HepG2 (cell line): ENCODE data around the gene TATDN2. TPM values are rescaled to one million over a fixed set of nuclear protein-coding genes. Genes with fewer than 3 reads are reported as not detected.

Experiments
- ATAC-seq: fragments of 200-7000 bp; cut with Tn5 transposase; 3 replicates; pipeline ENCODE4 v1.9.1; 2020; ENCODE audit warnings: mild to moderate bottlenecking, moderate library complexity
- BruUV-seq: library from RNA; stranded (reverse); fragments of 400-500 nt; replicated peaks from 2 replicates; lab custom pipeline; 2021; lab: Mats Ljungman, UMichigan
- CTCF ChIA-PET: fragments of 300-600 bp; formaldehyde crosslinking; extraction: SDS; loops from one replicate; lab custom pipeline; 2021; ENCODE audit warnings: low total read pairs, inconsistent platforms, low intra/inter-chr PET ratio; lab: Yijun Ruan, JAX
- POLR2A ChIA-PET: fragments of 350-600 bp; sonication (Branson Sonifier 250); formaldehyde crosslinking; loops from one replicate; lab custom pipeline; 2020; ENCODE audit warnings: antibody characterized with exemption, inconsistent platforms; lab: Yijun Ruan, JAX
- DNase-seq: peaks from one replicate; pipeline ENCODE4 v3.0.0-alpha.2; 2015; ENCODE audit warnings: low spot score
- FAIRE-seq: peaks from 3 replicates; lab custom pipeline; 2011; peaks lifted over from hg19 to GRCh38; lab: Jason Lieb, UNC
- H2AFZ ChIP-seq: one replicate; pipeline ENCODE4 v1.6.1; 2011; ENCODE audit warnings: low read length, inconsistent platforms
- H3K27ac ChIP-seq: fragments of 300-600 bp; 3 replicates; pipeline ENCODE4 v1.8.0; 2011; ENCODE audit warnings: mixed run types, mild to moderate bottlenecking, mixed read lengths, low read length, inconsistent platforms; ENCODE audit not compliant: insufficient read depth; ENCODE audit errors: extremely low read length
- H3K27me3 ChIP-seq, 2 experiments: fragments of 200-600 bp in 1 of 2; 2 replicates in 1 of 2; 3 replicates in 1 of 2; pipeline versions ENCODE4 v1.6.0 to v1.8.0; 2011; ENCODE audit warnings: low read length in 2 of 2, mild to moderate bottlenecking in 2 of 2, moderate library complexity in 2 of 2, inconsistent platforms in 1 of 2; ENCODE audit not compliant: insufficient read depth in 2 of 2, control insufficient read depth in 1 of 2
- H3K36me3 ChIP-seq, 2 experiments: fragments of 200-600 bp in 1 of 2; replicated peaks in 1 of 2; 2 replicates in 1 of 2; 3 replicates in 1 of 2; pipeline versions ENCODE4 v1.5.1 to v1.8.0; 2011; ENCODE audit warnings: low read length in 2 of 2, inconsistent platforms in 1 of 2; ENCODE audit not compliant: insufficient read depth in 2 of 2, control insufficient read depth in 1 of 2
- H3K4me1 ChIP-seq: 2 replicates; pipeline ENCODE4 v1.5.1; 2012; ENCODE audit warnings: low read length, inconsistent platforms; ENCODE audit not compliant: insufficient read depth
- H3K4me2 ChIP-seq: 2 replicates; pipeline ENCODE4 v1.6.0; 2011; ENCODE audit warnings: low read depth, low read length, inconsistent platforms
- H3K4me3 ChIP-seq, 3 experiments: fragments of 200-600 bp in 1 of 3; sonication (generic), shearing (Covaris generic) in 1 of 3; replicated peaks in 1 of 3; 2 replicates each; pipeline ENCODE4 v1.5.1; 2011 to 2016; ENCODE audit warnings: low read length in 3 of 3, inconsistent platforms in 2 of 3, low read depth in 2 of 3, mild to moderate bottlenecking in 2 of 3, control low read depth in 1 of 3, mixed read lengths in 1 of 3; ENCODE audit not compliant: insufficient read depth in 1 of 3
- H3K79me2 ChIP-seq: one replicate; pipeline ENCODE4 v1.6.1; 2011; ENCODE audit warnings: low read length, inconsistent platforms; ENCODE audit not compliant: insufficient read depth
- H3K9ac ChIP-seq: 2 replicates; pipeline ENCODE4 v1.6.0; 2011; ENCODE audit warnings: mild to moderate bottlenecking, low read depth, low read length, inconsistent platforms; ENCODE audit not compliant: insufficient read depth
- H3K9me3 ChIP-seq: 2 replicates; pipeline ENCODE4 v1.5.1; 2012; ENCODE audit warnings: mild to moderate bottlenecking, low read length
- H4K20me1 ChIP-seq: 2 replicates; pipeline ENCODE4 v1.6.0; 2011; ENCODE audit warnings: inconsistent platforms, mild to moderate bottlenecking, low read length, moderate library complexity; ENCODE audit not compliant: insufficient read depth
- GABPB1 ChIP-seq: IDR thresholded peaks from 2 replicates; pipeline ENCODE4 v1.6.1; 2016; ENCODE audit warnings: mild to moderate bottlenecking, missing genetic modification reagents, moderate library complexity, missing compliant biosample characterization
- TOE1 ChIP-seq: sonication (generic); formaldehyde crosslinking; IDR thresholded peaks from 2 replicates; pipeline ENCODE4 v1.4.0; 2020; ENCODE audit warnings: mild to moderate bottlenecking, missing genetic modification reagents
- ZFP36L1 ChIP-seq: sonication (generic); formaldehyde crosslinking; IDR thresholded peaks from 2 replicates; pipeline ENCODE4 v1.8.0; 2022; ENCODE audit warnings: mild to moderate bottlenecking, missing genetic modification reagents, moderate library complexity
- ZMYM3 ChIP-seq: sonication (generic); formaldehyde crosslinking; IDR thresholded peaks from 2 replicates; pipeline ENCODE4 v1.5.1; 2020; ENCODE audit warnings: mild to moderate bottlenecking, missing genetic modification reagents
- ZNF446 ChIP-seq: sonication (generic); formaldehyde crosslinking; IDR thresholded peaks from 2 replicates; pipeline ENCODE4 v1.5.0; 2020; ENCODE audit warnings: mild to moderate bottlenecking, missing genetic modification reagents
- ZNF451 ChIP-seq: sonication (generic); formaldehyde crosslinking; IDR thresholded peaks from 2 replicates; pipeline ENCODE4 v1.5.0; 2020; ENCODE audit warnings: mild to moderate bottlenecking, missing genetic modification reagents
- WGBS: methylation state at CpG from one replicate; pipeline ENCODE4 v1.1.6; 2017; ENCODE audit warnings: low lambda C conversion rate; 5-methylcytosine and 5-hydroxymethylcytosine counted together
- in situ Hi-C: cut with HindIII; loops from 2 replicates; pipeline ENCODE4 v1.10.0; 2017; ENCODE audit warnings: low pct_unique_long_range_greater_than_20kb; ENCODE audit not compliant: extremely low pct_ligation_motif_present
- intact Hi-C: fragments of 100-400 bp; cut with micrococcal nuclease; formaldehyde crosslinking; loops from one replicate; pipeline ENCODE4 v1.10.0; 2022; ENCODE audit not compliant: unreplicated experiment
- polyA plus RNA-seq, 8 experiments: library from polyadenylated mRNA; depleted of rRNA in 3 of 8; stranded (reverse) in 7 of 8; unstranded in 1 of 8; fragments of >200 nt; fragmentation: Illumina TruSeq in 4 of 8; extraction: Trizol in 4 of 8; gene quantifications; 2 replicates each; pipeline versions ENCODE4 v1.2.1 to v1.2.3, GENCODE V29; 2011 to 2016; ENCODE audit warnings: low read depth in 4 of 8, missing spikeins in 1 of 8, mixed read lengths in 1 of 8; ENCODE audit not compliant: insufficient read depth in 1 of 8
- total RNA-seq, 5 experiments: library from RNA; depleted of rRNA; stranded (reverse); fragments of >200 nt; fragmentation: Illumina TruSeq; extraction: Trizol; gene quantifications; 2 replicates each; pipeline ENCODE4 v1.2.3, GENCODE V29; 2016; ENCODE audit warnings: low read depth in 1 of 5
- TF ChIP-seq, protein P1 (sequence below): sonication (generic); formaldehyde crosslinking; IDR thresholded peaks from 2 replicates; pipeline ENCODE4 v1.8.0; 2022; ENCODE audit warnings: missing genetic modification reagents, low read depth, mild to moderate bottlenecking, borderline replicate concordance
- TF ChIP-seq, protein P2 (sequence below): IDR thresholded peaks from 2 replicates; pipeline ENCODE4 v1.6.1; 2012; ENCODE audit warnings: low read length, improper control_type of control experiment
- TF ChIP-seq, protein P3 (sequence below): sonication (generic); formaldehyde crosslinking; IDR thresholded peaks from 2 replicates; pipeline ENCODE4 v1.9.0; 2021; ENCODE audit warnings: missing genetic modification reagents, mild to moderate bottlenecking, borderline replicate concordance

TATDN2 gene
- total and polyA plus RNA-seq, 2 of the 13 experiments (the other 11 are each of a cell fraction or from before 2014, with no cell fraction given): 12.1 to 21.9 TPM

DNA sequence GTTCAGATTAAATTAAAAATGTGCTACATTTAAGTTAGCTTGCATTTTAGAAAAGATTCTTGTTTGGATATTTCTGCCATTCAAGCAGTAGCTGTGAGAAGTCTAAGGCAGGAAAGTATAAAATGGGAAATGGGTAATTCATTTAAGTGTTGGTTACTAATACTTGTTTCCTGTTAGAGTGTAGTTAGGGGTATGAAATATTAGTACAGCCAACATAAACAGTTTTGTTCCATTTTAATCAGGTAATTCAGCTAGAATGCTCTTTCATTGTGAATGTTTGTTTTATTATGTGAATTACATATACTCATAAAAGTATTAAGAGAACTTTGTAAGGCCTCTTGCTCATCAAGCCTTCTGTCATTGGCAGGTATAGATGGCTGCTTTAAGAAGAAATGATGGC is 19.9 kb downstream of the TATDN2 start:
- TF ChIP-seq GABPB1 (CRISPR knock-in tag): no peak
- TF ChIP-seq, protein P1, sequence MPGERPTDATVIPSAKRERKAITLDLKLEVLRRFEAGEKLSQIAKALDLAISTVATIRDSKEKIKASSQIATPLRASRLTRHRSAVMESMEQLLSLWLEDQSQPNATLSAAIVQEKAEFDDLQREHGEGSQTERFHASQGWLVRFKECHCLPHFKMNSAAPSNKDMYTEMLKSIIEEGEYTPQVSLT (CRISPR knock-in tag): no peak
- BruUV-seq: no TSS peak
- FAIRE-seq (no peak), DNase-seq (no peak), ATAC-seq (no peak)
- H3K4me1 ChIP-seq: peaks cover 28% of the 10 kb centered on the region
- H3K79me2 ChIP-seq: peaks cover 83% of the 10 kb centered on the region
- no peaks in the 10 kb centered on the region for H3K9me3 ChIP-seq
- H3K27ac ChIP-seq: no peak overlapping the region
- no peaks in the 10 kb centered on the region for H3K27me3 ChIP-seq
- H3K4me3 ChIP-seq: no peak overlapping the region
- H4K20me1 ChIP-seq: peaks cover 35% of the 10 kb centered on the region
- CTCF ChIA-PET: no interaction called here
- no peak overlapping the region for H3K9ac ChIP-seq
- POLR2A ChIA-PET: no interaction called here
- H3K36me3 ChIP-seq: peaks cover 28 to 84% of the 10 kb centered on the region in 2 experiments
- intact Hi-C loops (no loop called here), in situ Hi-C loops (no loop called here)
- H3K4me2 ChIP-seq: no peak overlapping the region
- H2AFZ ChIP-seq: no peak overlapping the region

DNA sequence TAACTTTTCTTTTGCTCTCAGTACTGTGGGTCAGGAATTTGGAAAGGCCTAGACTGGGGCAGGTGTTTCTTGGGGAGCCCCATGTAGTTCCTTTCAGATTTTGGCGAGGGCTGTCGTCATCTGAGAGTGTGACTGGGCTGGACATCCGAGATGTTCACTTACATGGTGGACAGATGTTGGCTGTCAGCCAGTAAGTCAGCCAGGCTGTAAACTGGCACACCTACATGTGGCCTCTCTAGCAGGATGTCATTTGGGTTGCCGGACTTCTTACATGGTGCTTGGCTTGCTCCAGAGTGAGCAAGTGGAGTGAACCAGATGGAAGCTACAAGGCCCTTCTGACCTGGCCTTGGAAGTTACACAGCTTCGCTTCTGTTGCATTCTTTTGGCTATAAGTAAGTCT is 20.7 kb downstream of the TATDN2 start:
- no peak for ATAC-seq
- 100% methylated on average over 2 of the region's 5 CpGs for WGBS
- H3K4me3 ChIP-seq: no peak overlapping the region
- peaks cover 24% of the 10 kb centered on the region for H3K4me1 ChIP-seq
- H3K79me2 ChIP-seq: peaks cover 83% of the 10 kb centered on the region
- H3K4me2 ChIP-seq: no peak overlapping the region
- peaks cover 30 to 82% of the 10 kb centered on the region in 2 experiments for H3K36me3 ChIP-seq
- no TSS peak for BruUV-seq
- H3K9me3 ChIP-seq: no peaks in the 10 kb centered on the region
- no peak overlapping the region for H3K9ac ChIP-seq
- POLR2A ChIA-PET: no interaction called here
- no peak overlapping the region for H2AFZ ChIP-seq
- DNase-seq: no peak
- no peaks in the 10 kb centered on the region for H3K27me3 ChIP-seq
- H4K20me1 ChIP-seq: peaks cover 32% of the 10 kb centered on the region
- CTCF ChIA-PET: no interaction called here
- H3K27ac ChIP-seq: no peak overlapping the region
- in situ Hi-C loops: no loop called here
- intact Hi-C loops: no loop called here
- FAIRE-seq: no peak
- TF ChIP-seq TOE1 (no peak), ZMYM3 (CRISPR knock-in tag) (no peak), ZFP36L1 (no peak), ZNF446 (no peak), ZNF451 (CRISPR knock-in tag) (no peak)
- TF ChIP-seq, protein P2, sequence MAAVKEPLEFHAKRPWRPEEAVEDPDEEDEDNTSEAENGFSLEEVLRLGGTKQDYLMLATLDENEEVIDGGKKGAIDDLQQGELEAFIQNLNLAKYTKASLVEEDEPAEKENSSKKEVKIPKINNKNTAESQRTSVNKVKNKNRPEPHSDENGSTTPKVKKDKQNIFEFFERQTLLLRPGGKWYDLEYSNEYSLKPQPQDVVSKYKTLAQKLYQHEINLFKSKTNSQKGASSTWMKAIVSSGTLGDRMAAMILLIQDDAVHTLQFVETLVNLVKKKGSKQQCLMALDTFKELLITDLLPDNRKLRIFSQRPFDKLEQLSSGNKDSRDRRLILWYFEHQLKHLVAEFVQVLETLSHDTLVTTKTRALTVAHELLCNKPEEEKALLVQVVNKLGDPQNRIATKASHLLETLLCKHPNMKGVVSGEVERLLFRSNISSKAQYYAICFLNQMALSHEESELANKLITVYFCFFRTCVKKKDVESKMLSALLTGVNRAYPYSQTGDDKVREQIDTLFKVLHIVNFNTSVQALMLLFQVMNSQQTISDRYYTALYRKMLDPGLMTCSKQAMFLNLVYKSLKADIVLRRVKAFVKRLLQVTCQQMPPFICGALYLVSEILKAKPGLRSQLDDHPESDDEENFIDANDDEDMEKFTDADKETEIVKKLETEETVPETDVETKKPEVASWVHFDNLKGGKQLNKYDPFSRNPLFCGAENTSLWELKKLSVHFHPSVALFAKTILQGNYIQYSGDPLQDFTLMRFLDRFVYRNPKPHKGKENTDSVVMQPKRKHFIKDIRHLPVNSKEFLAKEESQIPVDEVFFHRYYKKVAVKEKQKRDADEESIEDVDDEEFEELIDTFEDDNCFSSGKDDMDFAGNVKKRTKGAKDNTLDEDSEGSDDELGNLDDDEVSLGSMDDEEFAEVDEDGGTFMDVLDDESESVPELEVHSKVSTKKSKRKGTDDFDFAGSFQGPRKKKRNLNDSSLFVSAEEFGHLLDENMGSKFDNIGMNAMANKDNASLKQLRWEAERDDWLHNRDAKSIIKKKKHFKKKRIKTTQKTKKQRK: no peak
- TF ChIP-seq, protein P3, sequence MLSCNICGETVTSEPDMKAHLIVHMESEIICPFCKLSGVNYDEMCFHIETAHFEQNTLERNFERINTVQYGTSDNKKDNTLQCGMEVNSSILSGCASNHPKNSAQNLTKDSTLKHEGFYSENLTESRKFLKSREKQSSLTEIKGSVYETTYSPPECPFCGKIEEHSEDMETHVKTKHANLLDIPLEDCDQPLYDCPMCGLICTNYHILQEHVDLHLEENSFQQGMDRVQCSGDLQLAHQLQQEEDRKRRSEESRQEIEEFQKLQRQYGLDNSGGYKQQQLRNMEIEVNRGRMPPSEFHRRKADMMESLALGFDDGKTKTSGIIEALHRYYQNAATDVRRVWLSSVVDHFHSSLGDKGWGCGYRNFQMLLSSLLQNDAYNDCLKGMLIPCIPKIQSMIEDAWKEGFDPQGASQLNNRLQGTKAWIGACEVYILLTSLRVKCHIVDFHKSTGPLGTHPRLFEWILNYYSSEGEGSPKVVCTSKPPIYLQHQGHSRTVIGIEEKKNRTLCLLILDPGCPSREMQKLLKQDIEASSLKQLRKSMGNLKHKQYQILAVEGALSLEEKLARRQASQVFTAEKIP (CRISPR knock-in tag): no peak
